GM12892 (cell line): ENCODE measurements around the gene PRODH2.

Source experiments
- POLR2A ChIP-seq: IDR thresholded peaks from 2 replicates; pipeline ENCODE4 v1.6.1; 2011; ENCODE audit warnings: low read depth, low read length, control low read depth
- POLR2AphosphoS5 ChIP-seq: IDR thresholded peaks from 2 replicates; pipeline ENCODE4 v1.6.1; 2011; ENCODE audit warnings: low read depth, low read length, control low read depth
- TAF1 ChIP-seq: IDR thresholded peaks from 2 replicates; pipeline ENCODE4 v1.6.1; 2011; ENCODE audit warnings: low read depth, mild to moderate bottlenecking, control low read depth, low read length, borderline replicate concordance

DNA sequence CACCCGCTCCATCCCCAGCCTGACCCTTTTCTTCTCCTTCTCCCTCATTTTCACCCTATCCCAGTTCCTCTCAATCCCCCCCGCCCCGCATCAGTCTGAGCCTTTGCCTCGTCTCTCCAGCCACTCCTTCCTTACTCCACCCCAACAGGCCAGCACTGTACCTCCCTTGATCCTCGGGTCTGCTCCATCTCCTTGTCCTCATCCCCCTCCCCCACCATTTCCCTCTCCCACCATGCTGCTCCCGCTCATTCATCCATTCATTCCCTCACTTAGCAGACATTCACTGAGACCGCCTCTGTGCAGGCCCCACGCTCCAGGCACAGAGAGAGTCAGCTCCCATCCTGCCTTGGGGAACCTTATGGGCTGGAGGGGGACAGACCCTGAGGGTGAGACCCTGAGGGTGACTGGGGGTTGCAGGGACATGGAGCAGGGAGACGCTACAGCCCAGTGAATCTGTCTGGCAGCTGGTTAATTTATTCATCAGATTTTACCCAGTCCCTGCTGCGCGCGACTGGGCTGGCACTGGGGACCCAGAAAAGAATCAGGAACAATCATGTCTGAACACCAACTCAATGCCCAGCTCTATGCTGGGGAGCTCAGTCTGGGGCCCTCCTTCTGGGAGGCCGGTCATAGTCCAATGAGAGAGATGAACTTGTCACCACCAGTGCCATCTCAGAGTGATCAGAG lies 36.4 kb downstream of the PRODH2 start:
- TF ChIP-seq POLR2AphosphoS5 (no peak), POLR2A (no peak), TAF1 (no peak)
